GM12874 (cell line): ENCODE data around the gene SETD4.

Source experiments
- CTCF ChIP-seq: IDR thresholded peaks from 2 replicates; pipeline ENCODE4 v1.5.1; 2011; ENCODE audit warnings: low read depth, mild to moderate bottlenecking, control low read depth, low read length, moderate library complexity; ENCODE audit not compliant: insufficient read depth

Gene SETD4

GRCh38 chr21:36099000-36099399, 38.7 kb upstream of the SETD4 start:
- no peak for TF ChIP-seq CTCF

- no peak for TF ChIP-seq CTCF
These were observed 37.8 kb upstream of the SETD4 start for GRCh38 chr21:36098182-36098532.

GRCh38 chr21:36097427-36098181, 37.3 kb upstream of the SETD4 start:
- TF ChIP-seq CTCF, result no peak

- TF ChIP-seq CTCF, result no peak
These were observed 36.3 kb upstream of the SETD4 start for GRCh38 chr21:36096398-36097290.

- TF ChIP-seq CTCF, result no peak
These were observed 33.2 kb upstream of the SETD4 start for GRCh38 chr21:36093512-36093911.

GRCh38 chr21:36092681-36093080, 32.4 kb upstream of the SETD4 start:
- TF ChIP-seq CTCF, result no peak

- no peak for TF ChIP-seq CTCF
These were observed 29.6 kb upstream of the SETD4 start for GRCh38 chr21:36089946-36090345.
